Activated CD4-positive, alpha-beta memory T cell treated with anti-CD3 and anti-CD28 coated beads, Interleukin-2, amount 10 ng/mL, durations not matched to agents 7 days and 5 days (primary cell): ENCODE results near the gene MCC. TPM values are rescaled to one million over a fixed set of nuclear protein-coding genes. Genes with fewer than 3 reads are reported as not detected.

Experiments used
- CTCF ChIA-PET: fragments of 350-600 bp; sonication (Branson Sonifier 250); formaldehyde crosslinking; loops from one replicate; lab custom pipeline; 2021; ENCODE audit warnings: antibody characterized with exemption, inconsistent platforms; lab: Charles Lee
- POLR2A ChIA-PET: fragments of 350-600 bp; sonication (Branson Sonifier 250); formaldehyde crosslinking; loops from one replicate; lab custom pipeline; 2021; ENCODE audit warnings: antibody characterized with exemption; lab: Charles Lee
- DNase-seq: peaks from one replicate; pipeline ENCODE4 v3.0.0-alpha.2; 2020
- H3K27ac Mint-ChIP-seq: one replicate; pipeline ENCODE4 v1.8.0; 2021; ENCODE audit warnings: mild to moderate bottlenecking, mixed read lengths
- H3K27me3 Mint-ChIP-seq: one replicate; pipeline ENCODE4 v1.8.0; 2021; ENCODE audit warnings: mixed read lengths
- H3K36me3 Mint-ChIP-seq: one replicate; pipeline ENCODE4 v1.8.0; 2021; ENCODE audit warnings: low read depth, mixed read lengths
- H3K4me1 Mint-ChIP-seq: one replicate; pipeline ENCODE4 v1.8.0; 2021; ENCODE audit warnings: mixed read lengths
- H3K4me3 Mint-ChIP-seq: one replicate; pipeline ENCODE4 v1.8.0; 2021; ENCODE audit warnings: mild to moderate bottlenecking, mixed read lengths
- H3K9me3 Mint-ChIP-seq: one replicate; pipeline ENCODE4 v1.8.0; 2021; ENCODE audit warnings: mixed read lengths
- total RNA-seq, 2 experiments: library from RNA; stranded (reverse); gene quantifications; one replicate each; pipeline ENCODE4 v1.2.3, GENCODE V29; 2021

Gene MCC
- total RNA-seq, 2 experiments from 2014 or later = 8.6 to 10.4 TPM

- Mint-ChIP-seq H3K36me3 (peaks cover 4% of the 10 kb centered on the region), H3K27me3 (no peaks in the 10 kb centered on the region), H3K4me1 (no peaks in the 10 kb centered on the region), H3K9me3 (no peaks in the 10 kb centered on the region), H3K27ac (no peak overlapping the region), H3K4me3 (no peak overlapping the region)
- POLR2A ChIA-PET = interaction anchor here (0.8 kb wide), 1 partner anchor 196 kb away, joined by 3 read pairs; no protein-coding TSS in a partner anchor
- CTCF ChIA-PET = no interaction called here
- no peak for DNase-seq
Measured at GRCh38 chr5:113108485-113108884, 379.8 kb downstream of the MCC start.

GRCh38 chr5:113106821-113107220, 381.4 kb downstream of the MCC start:
- no peak overlapping the region for H3K4me3 Mint-ChIP-seq
- ChIA-PET POLR2A (no interaction called here), CTCF (no interaction called here)
- H3K27me3 Mint-ChIP-seq = no peaks in the 10 kb centered on the region
- no peaks in the 10 kb centered on the region for H3K9me3 Mint-ChIP-seq
- H3K4me1 Mint-ChIP-seq = no peaks in the 10 kb centered on the region
- no peak overlapping the region for H3K27ac Mint-ChIP-seq
- peaks cover 7% of the 10 kb centered on the region for H3K36me3 Mint-ChIP-seq
- DNase-seq = no peak

DNA sequence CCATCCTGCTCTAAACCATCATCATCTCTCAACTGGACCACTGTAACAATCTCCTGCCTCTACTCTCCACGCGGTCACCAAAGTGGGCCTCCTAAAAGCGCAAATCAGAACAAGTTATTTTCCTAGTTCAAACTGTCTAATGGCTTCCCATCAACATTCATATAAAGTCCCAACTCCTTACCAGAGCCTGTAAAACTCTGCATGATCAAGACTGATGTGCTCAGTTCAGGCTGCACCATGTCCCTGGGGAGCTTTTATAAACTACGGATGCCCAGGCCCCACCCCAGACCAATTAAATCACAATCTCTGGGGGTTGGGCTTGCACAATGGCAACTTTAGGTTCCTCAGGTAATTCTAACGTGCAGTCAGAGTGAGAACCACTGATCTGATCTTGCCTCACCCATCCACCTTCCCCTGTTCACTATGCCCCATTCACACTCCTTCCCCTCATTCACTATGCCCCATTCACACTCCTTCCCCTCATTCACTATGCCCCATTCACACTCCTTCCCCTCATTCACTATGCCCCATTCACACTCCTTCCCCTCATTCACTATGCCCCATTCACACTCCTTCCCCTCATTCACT, 382.5 kb downstream of the MCC start:
- Mint-ChIP-seq H3K4me3 (no peak overlapping the region), H3K36me3 (peaks cover 12% of the 10 kb centered on the region), H3K4me1 (no peaks in the 10 kb centered on the region), H3K27me3 (no peaks in the 10 kb centered on the region), H3K9me3 (no peaks in the 10 kb centered on the region), H3K27ac (no peak overlapping the region)
- ChIA-PET CTCF (no interaction called here), POLR2A (no interaction called here)
- no peak for DNase-seq

DNA sequence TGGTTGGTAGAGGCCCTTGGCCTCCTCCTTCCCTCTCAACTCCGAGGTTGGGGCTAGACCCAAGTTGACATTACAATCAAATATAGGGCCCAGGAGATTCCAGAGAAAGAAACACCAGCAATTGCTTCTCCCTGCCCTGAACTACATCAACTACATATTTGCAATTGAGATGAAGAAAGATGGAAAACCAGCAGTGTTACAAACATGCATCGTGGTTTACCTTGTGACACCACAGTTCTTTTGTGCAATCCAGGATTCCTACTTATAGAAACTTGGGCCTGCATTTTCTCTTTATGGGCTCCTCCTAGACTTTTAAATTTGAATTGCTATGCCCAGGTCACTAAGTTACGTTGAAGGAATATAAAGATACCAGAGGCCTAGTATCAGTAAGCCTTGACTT, 384.9 kb downstream of the MCC start:
- Mint-ChIP-seq H3K4me1 (no peaks in the 10 kb centered on the region), H3K27ac (no peak overlapping the region), H3K4me3 (no peak overlapping the region), H3K9me3 (no peaks in the 10 kb centered on the region), H3K27me3 (no peaks in the 10 kb centered on the region), H3K36me3 (peaks cover 12% of the 10 kb centered on the region)
- ChIA-PET CTCF (no interaction called here), POLR2A (no interaction called here)
- no peak for DNase-seq

GRCh38 chr5:113102121-113102531, 386.1 kb downstream of the MCC start:
- no peak for DNase-seq
- peaks cover 12% of the 10 kb centered on the region for H3K36me3 Mint-ChIP-seq
- no peak overlapping the region for H3K27ac Mint-ChIP-seq
- POLR2A ChIA-PET = no interaction called here
- CTCF ChIA-PET = no interaction called here
- no peak overlapping the region for H3K4me3 Mint-ChIP-seq
- H3K4me1 Mint-ChIP-seq = no peaks in the 10 kb centered on the region
- no peaks in the 10 kb centered on the region for H3K27me3 Mint-ChIP-seq
- no peaks in the 10 kb centered on the region for H3K9me3 Mint-ChIP-seq

DNA sequence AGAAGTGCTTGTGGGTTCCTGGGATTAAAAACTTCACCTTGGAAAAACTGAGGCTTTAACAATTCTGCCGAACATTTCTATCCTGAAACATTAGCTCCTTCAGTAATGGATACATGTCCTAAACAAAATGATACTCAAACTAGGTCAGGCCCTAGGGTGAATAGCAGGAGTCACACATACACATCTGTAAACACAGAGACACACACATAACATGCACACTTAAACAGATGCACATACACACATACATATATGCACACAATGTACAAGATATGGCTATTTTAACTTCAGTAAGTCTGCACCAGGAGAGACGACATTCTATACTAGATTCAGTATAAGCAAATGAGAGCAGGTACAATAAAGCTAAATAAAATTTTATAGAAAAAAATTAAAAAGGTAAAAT, 387.3 kb downstream of the MCC start:
- DNase-seq = no peak
- ChIA-PET CTCF (interaction anchor here (1.0 kb wide), 1 partner anchor 413 kb away, joined by 3 read pairs; the partner anchor contains the start of gene YTHDC2), POLR2A (interaction anchor here (1.1 kb wide), 1 partner anchor 10 kb away, joined by 3 read pairs; no protein-coding TSS in a partner anchor)
- no peak overlapping the region for H3K4me3 Mint-ChIP-seq
- H3K9me3 Mint-ChIP-seq = no peaks in the 10 kb centered on the region
- no peak overlapping the region for H3K27ac Mint-ChIP-seq
- no peaks in the 10 kb centered on the region for H3K27me3 Mint-ChIP-seq
- H3K36me3 Mint-ChIP-seq = peaks cover 12% of the 10 kb centered on the region
- no peaks in the 10 kb centered on the region for H3K4me1 Mint-ChIP-seq

DNA sequence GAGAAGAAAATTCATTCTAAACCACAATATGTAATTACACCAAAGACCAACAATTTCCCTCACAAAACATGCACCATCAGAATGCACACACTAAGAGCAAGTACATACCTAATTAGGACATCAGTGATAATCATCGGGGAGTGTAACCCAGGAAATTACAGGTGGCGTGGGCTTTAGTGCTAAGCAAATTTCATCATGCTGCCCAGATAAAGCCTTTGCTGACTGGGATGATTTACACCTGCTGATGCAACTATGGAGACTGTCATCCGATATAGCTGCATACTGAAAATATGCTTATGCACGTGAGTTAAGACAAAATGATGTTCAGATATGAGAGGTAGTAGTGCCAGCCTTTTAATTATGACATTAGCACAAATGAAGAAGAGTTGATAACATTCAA, 388.4 kb downstream of the MCC start:
- Mint-ChIP-seq H3K4me1 (no peaks in the 10 kb centered on the region), H3K4me3 (no peak overlapping the region), H3K27me3 (no peaks in the 10 kb centered on the region), H3K9me3 (no peaks in the 10 kb centered on the region), H3K36me3 (peaks cover 7% of the 10 kb centered on the region), H3K27ac (no peak overlapping the region)
- DNase-seq = no peak
- ChIA-PET CTCF (interaction anchor here (1.0 kb wide), 1 partner anchor 414 kb away, joined by 3 read pairs; the partner anchor contains the start of gene YTHDC2), POLR2A (no interaction called here)

- Mint-ChIP-seq H3K9me3 (no peaks in the 10 kb centered on the region), H3K4me3 (no peak overlapping the region), H3K27me3 (no peaks in the 10 kb centered on the region), H3K27ac (no peak overlapping the region), H3K4me1 (no peaks in the 10 kb centered on the region), H3K36me3 (peaks cover 7% of the 10 kb centered on the region)
- no peak for DNase-seq
- ChIA-PET CTCF (no interaction called here), POLR2A (no interaction called here)
Measured at GRCh38 chr5:113098378-113098777, 389.9 kb downstream of the MCC start.

DNA sequence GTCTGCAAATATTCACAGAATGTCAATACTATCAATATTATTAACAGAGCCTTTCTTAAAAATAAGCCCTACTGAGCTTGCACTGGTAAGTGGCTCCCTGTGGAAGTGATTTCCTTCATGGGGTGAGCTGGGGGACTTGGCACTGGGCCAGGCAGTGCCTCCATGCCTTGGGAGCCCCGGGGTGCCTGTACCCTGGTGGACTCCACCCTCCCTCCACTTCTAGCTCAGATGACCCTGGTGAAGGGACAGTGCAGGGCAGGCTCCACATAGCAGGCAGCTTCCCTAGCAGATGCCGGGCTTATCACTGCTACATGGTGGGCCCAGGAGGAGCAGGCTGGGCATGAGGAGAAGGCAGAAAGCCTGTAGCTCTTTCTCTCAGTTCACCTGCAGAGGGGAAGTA, 392.4 kb downstream of the MCC start:
- Mint-ChIP-seq H3K27me3 (no peaks in the 10 kb centered on the region), H3K4me1 (no peaks in the 10 kb centered on the region), H3K27ac (no peak overlapping the region), H3K4me3 (no peak overlapping the region), H3K36me3 (no peaks in the 10 kb centered on the region), H3K9me3 (no peaks in the 10 kb centered on the region)
- DNase-seq = no peak
- CTCF ChIA-PET = interaction anchor here (1.0 kb wide), 1 partner anchor 359 kb away, joined by 3 read pairs; no protein-coding TSS in a partner anchor
- POLR2A ChIA-PET = interaction anchor here (0.9 kb wide), 1 partner anchor 10 kb away, joined by 3 read pairs; no protein-coding TSS in a partner anchor

DNA sequence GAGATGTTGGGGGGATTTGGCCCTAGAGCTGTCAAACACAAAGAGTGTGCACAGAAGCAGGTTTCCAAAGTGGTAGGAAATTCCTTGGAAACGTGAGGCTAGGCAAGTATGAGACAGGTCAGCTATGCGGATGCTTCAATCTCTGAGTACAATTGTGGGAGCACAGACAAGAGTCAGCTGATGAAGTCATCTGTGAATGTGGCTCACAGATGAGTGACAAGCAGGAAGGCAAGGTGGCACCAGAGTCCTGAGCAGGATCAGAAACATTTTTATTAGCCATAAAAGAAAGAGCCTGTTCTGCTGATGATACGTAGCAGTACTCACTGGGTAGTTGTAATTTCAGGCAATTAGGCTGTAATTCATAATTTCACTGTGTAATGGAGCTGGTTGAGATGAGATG, 394.7 kb downstream of the MCC start:
- peaks cover 3% of the 10 kb centered on the region for H3K27me3 Mint-ChIP-seq
- ChIA-PET POLR2A (no interaction called here), CTCF (no interaction called here)
- no peaks in the 10 kb centered on the region for H3K36me3 Mint-ChIP-seq
- no peaks in the 10 kb centered on the region for H3K9me3 Mint-ChIP-seq
- no peaks in the 10 kb centered on the region for H3K4me1 Mint-ChIP-seq
- H3K4me3 Mint-ChIP-seq = no peak overlapping the region
- no peak for DNase-seq
- H3K27ac Mint-ChIP-seq = no peak overlapping the region

GRCh38 chr5:113092683-113093082, 395.6 kb downstream of the MCC start:
- peaks cover 3% of the 10 kb centered on the region for H3K27me3 Mint-ChIP-seq
- ChIA-PET CTCF (no interaction called here), POLR2A (no interaction called here)
- H3K9me3 Mint-ChIP-seq = no peaks in the 10 kb centered on the region
- H3K36me3 Mint-ChIP-seq = no peaks in the 10 kb centered on the region
- no peak for DNase-seq
- H3K27ac Mint-ChIP-seq = no peak overlapping the region
- H3K4me3 Mint-ChIP-seq = no peak overlapping the region
- no peaks in the 10 kb centered on the region for H3K4me1 Mint-ChIP-seq

GRCh38 chr5:113091622-113092021, 396.6 kb downstream of the MCC start:
- ChIA-PET POLR2A (interaction anchor here (0.5 kb wide), 1 partner anchor 40 kb away, joined by 3 read pairs; no protein-coding TSS in a partner anchor), CTCF (no interaction called here)
- no peaks in the 10 kb centered on the region for H3K9me3 Mint-ChIP-seq
- no peak overlapping the region for H3K4me3 Mint-ChIP-seq
- no peaks in the 10 kb centered on the region for H3K4me1 Mint-ChIP-seq
- H3K36me3 Mint-ChIP-seq = no peaks in the 10 kb centered on the region
- no peak overlapping the region for H3K27ac Mint-ChIP-seq
- peaks cover 3% of the 10 kb centered on the region for H3K27me3 Mint-ChIP-seq
- no peak for DNase-seq

DNA sequence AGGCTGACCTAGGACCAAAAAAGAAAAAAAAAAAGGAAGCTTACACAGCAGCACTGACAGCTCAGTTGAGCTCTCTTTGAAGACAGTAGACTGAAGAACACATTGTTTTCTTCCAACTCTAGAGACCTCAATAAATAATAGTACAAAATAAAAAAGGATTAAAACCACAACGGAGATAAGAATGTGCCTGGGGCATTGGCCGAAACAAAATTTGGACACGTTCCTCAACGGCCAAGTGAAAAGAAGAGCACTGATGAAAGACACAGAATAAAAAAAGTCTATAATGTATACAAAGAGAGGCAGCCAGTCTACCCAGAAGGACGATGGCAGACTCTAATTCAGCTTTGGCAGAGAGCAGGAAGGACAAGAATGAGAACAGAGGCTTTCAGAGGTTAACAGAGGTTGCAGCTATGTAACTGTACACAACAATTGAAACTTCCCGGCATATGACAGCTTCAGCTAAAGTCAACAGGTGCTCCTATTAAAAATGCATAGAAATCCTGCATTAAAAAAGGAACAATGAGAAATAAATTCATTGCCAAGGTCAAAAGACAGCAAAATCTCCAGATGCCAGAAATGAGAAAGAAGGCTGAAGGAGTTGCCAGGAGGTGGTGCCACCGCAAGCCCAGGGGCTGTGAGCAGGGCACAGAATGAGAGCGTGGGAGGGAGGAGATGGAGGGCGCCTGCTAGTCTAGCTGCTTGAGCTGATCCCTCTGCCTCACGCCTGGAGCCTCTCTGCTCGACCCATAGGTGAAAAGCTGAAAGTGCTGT, 397.7 kb downstream of the MCC start:
- peaks cover 3% of the 10 kb centered on the region for H3K27me3 Mint-ChIP-seq
- ChIA-PET POLR2A (interaction anchor here (0.6 to 1.3 kb wide), 3 partner anchors 10 to 191 kb away, joined by 3 read pairs; no protein-coding TSS in a partner anchor), CTCF (no interaction called here)
- H3K4me3 Mint-ChIP-seq = no peak overlapping the region
- no peaks in the 10 kb centered on the region for H3K36me3 Mint-ChIP-seq
- no peak for DNase-seq
- no peaks in the 10 kb centered on the region for H3K9me3 Mint-ChIP-seq
- no peak overlapping the region for H3K27ac Mint-ChIP-seq
- no peaks in the 10 kb centered on the region for H3K4me1 Mint-ChIP-seq
